Vagina (tissue), 2 donors: ENCODE results near the gene H6PD. TPM values are rescaled to one million over a fixed set of nuclear protein-coding genes. Genes with fewer than 3 reads are reported as not detected.

Experiments
- DNase-seq, 2 donors: peaks; one replicate each; pipeline ENCODE4 v3.0.0-alpha.2; 2017; ENCODE audit errors: extremely low spot score in 2 of 2
- H3K27ac ChIP-seq: fragments of 200-600 bp; sonication (generic); one replicate; pipeline ENCODE4 v1.5.1; 2019
- H3K27me3 ChIP-seq: fragments of 200-600 bp; sonication (generic); one replicate; pipeline ENCODE4 v1.5.1; 2019
- H3K36me3 ChIP-seq, 2 donors: fragments of 200-600 bp; sonication (generic); one replicate each; pipeline ENCODE4 v1.5.1; 2017 to 2019
- H3K4me1 ChIP-seq: fragments of 200-600 bp; sonication (generic); one replicate; pipeline ENCODE4 v1.5.1; 2019
- H3K4me3 ChIP-seq, 2 donors: fragments of 200-600 bp; sonication (generic); 1 replicate in 1 of 2; 2 replicates in 1 of 2; pipeline ENCODE4 v1.5.1; 2016 to 2019
- H3K9me3 ChIP-seq: fragments of 200-600 bp; sonication (generic); one replicate; pipeline ENCODE4 v1.5.1; 2019
- POLR2A ChIP-seq, 2 donors: fragments of 450-650 bp; IDR thresholded peaks; one replicate each; pipeline ENCODE4 v1.6.1; 2017; ENCODE audit warnings: antibody characterized with exemption in 2 of 2, mild to moderate bottlenecking in 2 of 2, moderate library complexity in 2 of 2
- POLR2AphosphoS5 ChIP-seq, 2 donors: sonication (generic); formaldehyde crosslinking; IDR thresholded peaks; one replicate each; pipeline ENCODE4 v1.9.0; 2017; ENCODE audit warnings: antibody characterized with exemption in 2 of 2, mild to moderate bottlenecking in 2 of 2, low read depth in 1 of 2; ENCODE audit not compliant: insufficient read depth in 1 of 2
- intact Hi-C: fragments of 100-400 bp; cut with DNase I; formaldehyde crosslinking; loops from one replicate; pipeline ENCODE4 v1.15.1; 2023
- total RNA-seq: library from RNA; depleted of rRNA; stranded (reverse); fragments of >200 nt; gene quantifications from one replicate; pipeline ENCODE4 v1.2.3, GENCODE V29; 2016
- TF ChIP-seq, protein P1 (sequence below), 3 experiments: fragments of 450-650 bp in 2 of 3; fragments of 200-600 bp in 1 of 3; sonication (generic) in 1 of 3; IDR thresholded peaks; one replicate each; pipeline ENCODE4 v1.5.1; 2017 to 2019; ENCODE audit warnings: antibody characterized with exemption in 3 of 3, mild to moderate bottlenecking in 2 of 3, moderate library complexity in 2 of 3

H6PD gene
- total RNA-seq, 1 donor from 2014 or later, result 65.1 TPM

DNA sequence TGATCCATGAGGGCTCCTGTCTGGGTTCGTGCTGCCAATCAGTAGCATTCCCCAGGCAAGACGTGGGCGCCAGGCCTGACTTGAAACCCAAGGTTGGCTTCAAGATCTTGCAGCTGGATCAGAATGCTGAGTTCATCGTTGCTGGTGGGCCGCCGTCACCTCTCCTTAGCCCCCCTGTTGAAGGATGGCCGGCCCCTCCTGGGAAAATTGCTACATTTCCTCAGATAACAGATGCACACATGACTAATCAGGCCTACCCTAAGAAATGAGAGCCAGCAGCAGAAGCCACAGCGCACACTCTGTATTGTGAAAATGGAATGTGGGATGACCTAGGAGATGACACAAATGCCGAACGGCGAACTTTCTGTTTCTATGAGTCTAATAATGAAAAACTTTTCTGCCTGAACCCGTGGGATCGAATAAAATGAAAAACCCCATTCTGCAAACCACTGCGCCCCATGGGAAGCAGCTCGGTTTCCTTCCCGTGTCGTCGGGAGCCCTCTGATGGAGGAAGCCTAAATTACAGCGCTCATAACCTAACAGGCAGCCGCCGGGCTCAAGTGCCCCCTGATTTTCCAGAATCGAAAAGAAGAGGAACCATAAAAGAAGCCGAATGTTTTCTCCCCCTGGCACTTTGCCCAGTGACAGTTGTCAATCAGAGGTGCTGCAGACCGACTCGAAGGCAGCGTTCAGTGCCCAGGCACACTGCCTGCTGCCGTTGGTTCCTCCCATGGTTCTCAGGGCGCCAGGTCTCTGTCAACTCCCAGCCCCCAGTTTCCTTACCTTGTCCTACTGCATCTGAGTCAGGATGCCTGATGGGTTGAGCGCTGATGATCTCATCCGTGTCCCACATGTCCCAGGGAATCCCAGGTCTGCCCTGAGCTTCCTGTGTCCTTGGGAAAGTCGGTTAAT lies 38.2 kb upstream of the H6PD start:
- H3K27ac ChIP-seq, result peak overlapping the region; percentile 15
- H3K4me3 ChIP-seq, result no peak overlapping the region
- no peaks in the 10 kb centered on the region for H3K36me3 ChIP-seq

DNA sequence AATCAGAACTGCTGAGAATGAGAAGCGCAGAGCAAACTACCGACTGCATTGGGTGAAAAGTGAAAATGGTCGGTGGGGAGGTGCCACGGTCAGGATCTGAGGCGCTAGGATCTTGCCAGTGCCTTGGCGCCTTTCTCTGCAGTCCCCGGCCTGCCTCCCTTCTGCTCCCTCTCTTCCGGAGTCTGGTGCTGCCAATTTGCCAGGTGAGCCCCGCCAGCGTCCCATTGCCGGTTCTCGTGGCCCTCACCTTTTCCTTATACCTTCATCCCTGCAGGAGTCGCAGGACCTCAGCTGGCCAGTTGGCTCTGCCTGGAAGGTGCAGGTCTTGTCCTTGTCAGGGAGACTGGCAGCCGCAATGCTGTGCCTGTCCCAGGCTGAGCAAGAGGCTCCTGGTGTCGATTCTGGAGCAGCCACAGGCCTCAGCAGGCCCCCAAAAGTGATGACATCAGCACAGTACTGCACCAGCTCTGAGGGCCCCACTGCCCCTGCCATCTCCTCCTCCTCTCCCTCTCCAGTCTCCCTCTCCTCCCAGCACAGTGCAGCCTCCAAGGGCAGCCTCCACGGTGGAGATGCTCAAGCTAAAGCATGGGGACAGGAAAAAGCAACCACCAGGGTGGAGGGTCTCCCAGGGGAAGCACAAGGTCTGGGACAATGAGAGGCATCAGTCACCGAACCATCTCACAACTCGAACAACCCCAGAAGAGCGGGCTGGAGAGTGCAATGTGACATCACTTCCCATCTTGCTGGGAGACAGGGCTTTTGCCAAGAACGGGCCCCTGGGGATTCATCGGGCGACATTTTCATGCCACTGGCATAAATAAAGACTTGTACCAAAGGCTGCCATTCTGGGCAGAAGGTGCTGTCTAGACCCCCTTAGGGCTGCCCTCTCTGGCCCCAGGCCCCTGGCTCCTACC lies 37.1 kb upstream of the H6PD start:
- Histone ChIP-seq H3K4me1 (peaks cover 37% of the 10 kb centered on the region), H3K27ac (no peak overlapping the region), H3K36me3 (no peaks in the 10 kb centered on the region), H3K27me3 (no peaks in the 10 kb centered on the region), H3K9me3 (no peaks in the 10 kb centered on the region), H3K4me3 (no peak overlapping the region)
- intact Hi-C loops, result loop anchor here (5.0 kb wide), 1 partner anchor 85 kb away; no protein-coding TSS in a partner anchor
- TF ChIP-seq POLR2AphosphoS5 (IDR thresholded peaks at IDR 0.05; ENCODE audit: insufficient read depth in 1 of 2, low read depth in 1 of 2), result no peak
- no peak for TF ChIP-seq POLR2A (IDR thresholded peaks at IDR 0.05)
- TF ChIP-seq, protein P1, sequence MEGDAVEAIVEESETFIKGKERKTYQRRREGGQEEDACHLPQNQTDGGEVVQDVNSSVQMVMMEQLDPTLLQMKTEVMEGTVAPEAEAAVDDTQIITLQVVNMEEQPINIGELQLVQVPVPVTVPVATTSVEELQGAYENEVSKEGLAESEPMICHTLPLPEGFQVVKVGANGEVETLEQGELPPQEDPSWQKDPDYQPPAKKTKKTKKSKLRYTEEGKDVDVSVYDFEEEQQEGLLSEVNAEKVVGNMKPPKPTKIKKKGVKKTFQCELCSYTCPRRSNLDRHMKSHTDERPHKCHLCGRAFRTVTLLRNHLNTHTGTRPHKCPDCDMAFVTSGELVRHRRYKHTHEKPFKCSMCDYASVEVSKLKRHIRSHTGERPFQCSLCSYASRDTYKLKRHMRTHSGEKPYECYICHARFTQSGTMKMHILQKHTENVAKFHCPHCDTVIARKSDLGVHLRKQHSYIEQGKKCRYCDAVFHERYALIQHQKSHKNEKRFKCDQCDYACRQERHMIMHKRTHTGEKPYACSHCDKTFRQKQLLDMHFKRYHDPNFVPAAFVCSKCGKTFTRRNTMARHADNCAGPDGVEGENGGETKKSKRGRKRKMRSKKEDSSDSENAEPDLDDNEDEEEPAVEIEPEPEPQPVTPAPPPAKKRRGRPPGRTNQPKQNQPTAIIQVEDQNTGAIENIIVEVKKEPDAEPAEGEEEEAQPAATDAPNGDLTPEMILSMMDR (IDR thresholded peaks at IDR 0.05), result no peak
- no peak for DNase-seq

More for the DNA sequence above, 38.2 kb upstream of the H6PD start:
- Histone ChIP-seq H3K4me1 (peaks cover 29% of the 10 kb centered on the region), H3K27me3 (no peaks in the 10 kb centered on the region), H3K9me3 (no peaks in the 10 kb centered on the region)
- DNase-seq, result no peak
- TF ChIP-seq POLR2A (IDR thresholded peaks at IDR 0.05), result no peak
- TF ChIP-seq POLR2AphosphoS5 (IDR thresholded peaks at IDR 0.05; ENCODE audit: insufficient read depth in 1 of 2, low read depth in 1 of 2), result peak; percentile 49 to 50
- TF ChIP-seq, protein P1 (IDR thresholded peaks at IDR 0.05), result peak; percentile 49 to 84 (median 78)
- intact Hi-C loops, result loop anchor here (5.0 kb wide), 1 partner anchor 84 kb away; no protein-coding TSS in a partner anchor

DNA sequence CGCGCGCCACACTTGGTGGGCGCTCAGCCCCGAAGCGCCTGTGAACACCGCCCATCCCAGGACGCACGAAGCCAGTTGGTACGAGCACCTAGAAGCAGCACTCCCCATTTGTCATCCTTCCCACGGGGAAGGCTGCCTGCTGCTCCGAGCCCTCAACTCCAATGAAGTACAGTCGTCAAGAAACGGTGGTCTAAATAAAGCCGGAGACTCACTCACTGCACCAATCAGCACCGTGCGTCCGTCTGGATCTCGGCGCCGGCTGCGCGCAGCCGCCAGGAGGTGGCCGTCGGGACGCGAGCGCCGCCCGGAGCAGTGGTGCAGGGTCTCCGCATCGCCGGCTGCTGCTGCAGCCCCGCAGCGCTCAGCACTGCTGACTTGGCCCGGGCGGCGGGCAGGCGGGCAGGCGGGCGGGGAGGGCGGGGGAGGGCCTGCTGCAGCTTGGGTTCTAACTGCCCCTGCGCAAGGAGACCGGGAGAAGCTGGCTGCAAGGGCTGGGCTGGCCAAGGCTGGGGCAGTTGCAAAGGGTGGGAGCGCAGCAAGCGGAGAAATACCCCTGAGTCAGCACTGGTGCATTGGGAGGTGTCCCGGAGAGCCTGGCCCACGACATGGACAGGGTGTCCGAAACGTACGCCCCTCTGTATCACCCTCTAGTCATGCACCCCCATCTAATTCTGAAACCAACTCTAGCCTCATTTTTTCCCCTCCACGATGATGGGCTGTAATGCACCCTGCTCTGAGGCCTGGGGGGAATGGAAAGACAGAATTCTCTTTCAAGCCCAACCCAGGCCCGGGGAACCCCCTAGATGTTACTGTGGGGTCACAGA lies 35.8 kb upstream of the H6PD start:
- Histone ChIP-seq H3K4me3 (peak overlapping the region in 1 of 2 donors; percentile 9), H3K4me1 (peaks cover 41% of the 10 kb centered on the region), H3K36me3 (no peaks in the 10 kb centered on the region), H3K27me3 (no peaks in the 10 kb centered on the region), H3K9me3 (no peaks in the 10 kb centered on the region), H3K27ac (no peak overlapping the region)
- DNase-seq, result no peak
- intact Hi-C loops, result loop anchor here (5.0 kb wide), 1 partner anchor 86 kb away; no protein-coding TSS in a partner anchor
- TF ChIP-seq POLR2A (IDR thresholded peaks at IDR 0.05), result no peak
- TF ChIP-seq, protein P1 (IDR thresholded peaks at IDR 0.05), result peak in 1 of 3 experiments; percentile 8

DNA sequence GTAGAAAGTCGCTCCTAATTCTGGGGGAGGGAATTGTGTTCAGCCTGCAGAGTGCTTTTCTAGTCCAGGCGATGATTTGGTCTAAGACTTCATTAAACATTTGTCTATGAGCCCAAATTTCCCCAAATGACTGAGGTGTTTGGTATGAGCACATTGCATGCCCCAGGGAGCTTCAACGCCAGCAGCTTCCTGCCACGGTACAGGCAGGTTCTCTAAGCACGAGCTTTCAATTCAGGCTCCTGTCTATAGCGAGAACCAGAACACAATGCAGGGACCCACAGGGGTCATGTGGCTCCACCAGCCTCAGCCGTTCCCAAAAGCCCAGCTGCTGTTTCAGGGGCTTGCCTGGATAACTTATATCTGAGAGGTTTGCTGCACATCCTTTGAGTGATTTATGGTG lies 34.1 kb upstream of the H6PD start:
- DNase-seq, result no peak
- Histone ChIP-seq H3K27me3 (no peaks in the 10 kb centered on the region), H3K27ac (no peak overlapping the region)

More for the DNA sequence above, 34.1 kb upstream of the H6PD start:
- Histone ChIP-seq H3K36me3 (no peaks in the 10 kb centered on the region), H3K4me1 (peaks cover 41% of the 10 kb centered on the region), H3K9me3 (no peaks in the 10 kb centered on the region), H3K4me3 (no peak overlapping the region)
- no peak for TF ChIP-seq POLR2AphosphoS5 (IDR thresholded peaks at IDR 0.05; ENCODE audit: insufficient read depth in 1 of 2, low read depth in 1 of 2)
- TF ChIP-seq, protein P1 (IDR thresholded peaks at IDR 0.05), result no peak
- TF ChIP-seq POLR2A (IDR thresholded peaks at IDR 0.05), result no peak
- intact Hi-C loops, result no loop called here
